GM12878 (cell line): Measurements from ENCODE around the gene SLC35A5.

Experiments used
- CHD1 ChIP-seq: IDR thresholded peaks from 2 replicates; pipeline ENCODE4 v1.6.1; 2012; ENCODE audit warnings: low read depth, low read length, improper control_type of control experiment
- ETV6 ChIP-seq, 2 experiments: fragments of 450-650 bp in 1 of 2; IDR thresholded peaks in 1 of 2; conservative IDR thresholded peaks in 1 of 2; 2 replicates each; pipeline ENCODE4 v1.6.1; 2014; ENCODE audit warnings: antibody characterized with exemption in 1 of 2, borderline replicate concordance in 1 of 2, low read depth in 1 of 2, mild to moderate bottlenecking in 1 of 2, moderate library complexity in 1 of 2
- GABPA ChIP-seq: IDR thresholded peaks from 2 replicates; pipeline ENCODE4 v1.6.1; 2014; ENCODE audit warnings: antibody characterized with exemption, low read depth, mild to moderate bottlenecking, inconsistent platforms
- JUNB ChIP-seq: IDR thresholded peaks from 2 replicates; pipeline ENCODE4 v1.6.1; 2016; ENCODE audit warnings: antibody characterized with exemption, mild to moderate bottlenecking
- RUNX3 ChIP-seq: IDR thresholded peaks from 2 replicates; pipeline ENCODE4 v1.6.1; 2012; ENCODE audit warnings: low read length, inconsistent platforms
- TCF3 ChIP-seq: IDR thresholded peaks from 2 replicates; pipeline ENCODE4 v1.6.1; 2012; ENCODE audit warnings: low read depth, mild to moderate bottlenecking, low read length, borderline replicate concordance; ENCODE audit not compliant: insufficient read depth
- TF ChIP-seq, protein P1 (sequence below): fragments of 450-650 bp; IDR thresholded peaks from 2 replicates; pipeline ENCODE4 v1.6.1; 2017; ENCODE audit warnings: mild to moderate bottlenecking
- TF ChIP-seq, protein P2 (sequence below): IDR thresholded peaks from 2 replicates; pipeline ENCODE4 v1.6.1; 2012; ENCODE audit warnings: mild to moderate bottlenecking, low read depth, low read length
- TF ChIP-seq, protein P3 (sequence below), 3 experiments: IDR thresholded peaks in 2 of 3; conservative IDR thresholded peaks in 1 of 3; 2 replicates each; pipeline ENCODE4 v1.5.1; 2011; ENCODE audit warnings: low read depth in 3 of 3, low read length in 3 of 3, mild to moderate bottlenecking in 3 of 3, control low read depth in 2 of 3, moderate library complexity in 2 of 3, inconsistent platforms in 1 of 3, mixed read lengths in 1 of 3; ENCODE audit not compliant: control insufficient read depth in 2 of 3, insufficient read depth in 1 of 3; ENCODE audit errors: extremely low read depth in 1 of 3

DNA sequence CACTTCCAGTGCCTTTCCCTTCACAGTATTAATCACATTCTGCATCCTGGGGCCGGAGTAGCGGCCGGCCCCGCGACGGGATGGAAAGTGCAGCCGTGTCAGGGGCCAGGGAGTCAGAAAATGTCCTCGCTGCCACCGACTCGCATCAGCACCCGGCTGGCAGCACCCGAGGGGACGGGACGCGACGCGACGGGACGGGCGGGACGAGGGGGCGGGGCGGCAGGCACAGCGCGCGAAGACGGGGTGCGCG is 436 bp upstream of the SLC35A5 start:
- no peak for TF ChIP-seq JUNB
- TF ChIP-seq ETV6 (conservative IDR thresholded peaks at IDR 0.05 in 1 of 2, IDR thresholded peaks at IDR 0.05 in 1 of 2; ENCODE audit: borderline replicate concordance in 1 of 2, low read depth in 1 of 2) = no peak; a peak in 1 of 4 replicates
- TF ChIP-seq, protein P1, sequence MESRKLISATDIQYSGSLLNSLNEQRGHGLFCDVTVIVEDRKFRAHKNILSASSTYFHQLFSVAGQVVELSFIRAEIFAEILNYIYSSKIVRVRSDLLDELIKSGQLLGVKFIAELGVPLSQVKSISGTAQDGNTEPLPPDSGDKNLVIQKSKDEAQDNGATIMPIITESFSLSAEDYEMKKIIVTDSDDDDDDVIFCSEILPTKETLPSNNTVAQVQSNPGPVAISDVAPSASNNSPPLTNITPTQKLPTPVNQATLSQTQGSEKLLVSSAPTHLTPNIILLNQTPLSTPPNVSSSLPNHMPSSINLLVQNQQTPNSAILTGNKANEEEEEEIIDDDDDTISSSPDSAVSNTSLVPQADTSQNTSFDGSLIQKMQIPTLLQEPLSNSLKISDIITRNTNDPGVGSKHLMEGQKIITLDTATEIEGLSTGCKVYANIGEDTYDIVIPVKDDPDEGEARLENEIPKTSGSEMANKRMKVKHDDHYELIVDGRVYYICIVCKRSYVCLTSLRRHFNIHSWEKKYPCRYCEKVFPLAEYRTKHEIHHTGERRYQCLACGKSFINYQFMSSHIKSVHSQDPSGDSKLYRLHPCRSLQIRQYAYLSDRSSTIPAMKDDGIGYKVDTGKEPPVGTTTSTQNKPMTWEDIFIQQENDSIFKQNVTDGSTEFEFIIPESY = no peak
- no peak for TF ChIP-seq CHD1
- TF ChIP-seq TCF3 = no peak
- TF ChIP-seq, protein P2, sequence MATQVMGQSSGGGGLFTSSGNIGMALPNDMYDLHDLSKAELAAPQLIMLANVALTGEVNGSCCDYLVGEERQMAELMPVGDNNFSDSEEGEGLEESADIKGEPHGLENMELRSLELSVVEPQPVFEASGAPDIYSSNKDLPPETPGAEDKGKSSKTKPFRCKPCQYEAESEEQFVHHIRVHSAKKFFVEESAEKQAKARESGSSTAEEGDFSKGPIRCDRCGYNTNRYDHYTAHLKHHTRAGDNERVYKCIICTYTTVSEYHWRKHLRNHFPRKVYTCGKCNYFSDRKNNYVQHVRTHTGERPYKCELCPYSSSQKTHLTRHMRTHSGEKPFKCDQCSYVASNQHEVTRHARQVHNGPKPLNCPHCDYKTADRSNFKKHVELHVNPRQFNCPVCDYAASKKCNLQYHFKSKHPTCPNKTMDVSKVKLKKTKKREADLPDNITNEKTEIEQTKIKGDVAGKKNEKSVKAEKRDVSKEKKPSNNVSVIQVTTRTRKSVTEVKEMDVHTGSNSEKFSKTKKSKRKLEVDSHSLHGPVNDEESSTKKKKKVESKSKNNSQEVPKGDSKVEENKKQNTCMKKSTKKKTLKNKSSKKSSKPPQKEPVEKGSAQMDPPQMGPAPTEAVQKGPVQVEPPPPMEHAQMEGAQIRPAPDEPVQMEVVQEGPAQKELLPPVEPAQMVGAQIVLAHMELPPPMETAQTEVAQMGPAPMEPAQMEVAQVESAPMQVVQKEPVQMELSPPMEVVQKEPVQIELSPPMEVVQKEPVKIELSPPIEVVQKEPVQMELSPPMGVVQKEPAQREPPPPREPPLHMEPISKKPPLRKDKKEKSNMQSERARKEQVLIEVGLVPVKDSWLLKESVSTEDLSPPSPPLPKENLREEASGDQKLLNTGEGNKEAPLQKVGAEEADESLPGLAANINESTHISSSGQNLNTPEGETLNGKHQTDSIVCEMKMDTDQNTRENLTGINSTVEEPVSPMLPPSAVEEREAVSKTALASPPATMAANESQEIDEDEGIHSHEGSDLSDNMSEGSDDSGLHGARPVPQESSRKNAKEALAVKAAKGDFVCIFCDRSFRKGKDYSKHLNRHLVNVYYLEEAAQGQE = no peak
- TF ChIP-seq, protein P3, sequence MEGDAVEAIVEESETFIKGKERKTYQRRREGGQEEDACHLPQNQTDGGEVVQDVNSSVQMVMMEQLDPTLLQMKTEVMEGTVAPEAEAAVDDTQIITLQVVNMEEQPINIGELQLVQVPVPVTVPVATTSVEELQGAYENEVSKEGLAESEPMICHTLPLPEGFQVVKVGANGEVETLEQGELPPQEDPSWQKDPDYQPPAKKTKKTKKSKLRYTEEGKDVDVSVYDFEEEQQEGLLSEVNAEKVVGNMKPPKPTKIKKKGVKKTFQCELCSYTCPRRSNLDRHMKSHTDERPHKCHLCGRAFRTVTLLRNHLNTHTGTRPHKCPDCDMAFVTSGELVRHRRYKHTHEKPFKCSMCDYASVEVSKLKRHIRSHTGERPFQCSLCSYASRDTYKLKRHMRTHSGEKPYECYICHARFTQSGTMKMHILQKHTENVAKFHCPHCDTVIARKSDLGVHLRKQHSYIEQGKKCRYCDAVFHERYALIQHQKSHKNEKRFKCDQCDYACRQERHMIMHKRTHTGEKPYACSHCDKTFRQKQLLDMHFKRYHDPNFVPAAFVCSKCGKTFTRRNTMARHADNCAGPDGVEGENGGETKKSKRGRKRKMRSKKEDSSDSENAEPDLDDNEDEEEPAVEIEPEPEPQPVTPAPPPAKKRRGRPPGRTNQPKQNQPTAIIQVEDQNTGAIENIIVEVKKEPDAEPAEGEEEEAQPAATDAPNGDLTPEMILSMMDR (IDR thresholded peaks at IDR 0.05 in 2 of 3, conservative IDR thresholded peaks at IDR 0.05 in 1 of 3; ENCODE audit: control insufficient read depth in 2 of 3, extremely low read depth in 1 of 3, insufficient read depth in 1 of 3, low read depth in 3 of 3, low read length in 3 of 3) = no peak
- no peak for TF ChIP-seq RUNX3
- no peak for TF ChIP-seq GABPA
